Measurements from ENCODE around the gene CELA3B.

Gene CELA3B

GRCh38 chr1:21933397-21934248 lies 43.2 kb upstream of the CELA3B start:
- no peak for TF ChIP-seq CTCF (conservative IDR thresholded peaks at IDR 0.05; ENCODE audit: low read length)
- H3K4me3 ChIP-seq (ENCODE audit: low read length) = peak overlapping the region; percentile 47
- no peak for DNase-seq (ENCODE audit: low read depth)

GRCh38 chr1:21935393-21935804 lies 41.4 kb upstream of the CELA3B start:
- peak overlapping the region; percentile 96 for H3K4me3 ChIP-seq (ENCODE audit: low read length)
- TF ChIP-seq CTCF (conservative IDR thresholded peaks at IDR 0.05; ENCODE audit: low read length) = no peak
- peak; percentile 79 for DNase-seq (ENCODE audit: low read depth)

GRCh38 chr1:21935891-21936365 lies 40.9 kb upstream of the CELA3B start:
- TF ChIP-seq CTCF (conservative IDR thresholded peaks at IDR 0.05; ENCODE audit: low read length) = no peak
- DNase-seq (ENCODE audit: low read depth) = no peak
- H3K4me3 ChIP-seq (ENCODE audit: low read length) = peak overlapping the region; percentile 96

GRCh38 chr1:21936366-21937031 lies 40.3 kb upstream of the CELA3B start:
- no peak for TF ChIP-seq CTCF (conservative IDR thresholded peaks at IDR 0.05; ENCODE audit: low read length)
- H3K4me3 ChIP-seq (ENCODE audit: low read length) = peak overlapping the region; percentile 96
- DNase-seq (ENCODE audit: low read depth) = no peak

GRCh38 chr1:21937034-21937371 lies 39.8 kb upstream of the CELA3B start, which contains the start of gene HSPG2:
Gene HSPG2 (minus strand): TSS chr1:21937310. CDS start chr1:21937217, 93 bp downstream.
- peak within 1 kb of the TSS; percentile 96 for H3K4me3 ChIP-seq (ENCODE audit: low read length)
- no peak for TF ChIP-seq CTCF (conservative IDR thresholded peaks at IDR 0.05; ENCODE audit: low read length)
- no peak for DNase-seq (ENCODE audit: low read depth)

- H3K4me3 ChIP-seq (ENCODE audit: low read length) = peak overlapping the region; percentile 42
- peak; percentile 78 for DNase-seq (ENCODE audit: low read depth)
- TF ChIP-seq CTCF (conservative IDR thresholded peaks at IDR 0.05; ENCODE audit: low read length) = no peak
Measured at GRCh38 chr1:21937372-21938121, 39.3 kb upstream of the CELA3B start.

Measured in AG10803 (cell line).